GM19328 (cell line): Measurements from ENCODE around the gene NUDCD2.
A peak's percentile ranks its signal among the peaks of the same experiment; 100 is the strongest.
"Not testable (repeated sequence)": the region's sequence is repeated elsewhere in the genome, so short reads cannot be mapped to it uniquely, and the experiment has no call there.

ENCODE experiments used
- ATAC-seq: cut with Tn5 transposase; IDR thresholded peaks from one replicate; pipeline ENCODE4 v1.9.1; 2021; ENCODE audit warnings: mild to moderate bottlenecking, moderate library complexity; ENCODE audit not compliant: unreplicated experiment

Gene NUDCD2

DNA sequence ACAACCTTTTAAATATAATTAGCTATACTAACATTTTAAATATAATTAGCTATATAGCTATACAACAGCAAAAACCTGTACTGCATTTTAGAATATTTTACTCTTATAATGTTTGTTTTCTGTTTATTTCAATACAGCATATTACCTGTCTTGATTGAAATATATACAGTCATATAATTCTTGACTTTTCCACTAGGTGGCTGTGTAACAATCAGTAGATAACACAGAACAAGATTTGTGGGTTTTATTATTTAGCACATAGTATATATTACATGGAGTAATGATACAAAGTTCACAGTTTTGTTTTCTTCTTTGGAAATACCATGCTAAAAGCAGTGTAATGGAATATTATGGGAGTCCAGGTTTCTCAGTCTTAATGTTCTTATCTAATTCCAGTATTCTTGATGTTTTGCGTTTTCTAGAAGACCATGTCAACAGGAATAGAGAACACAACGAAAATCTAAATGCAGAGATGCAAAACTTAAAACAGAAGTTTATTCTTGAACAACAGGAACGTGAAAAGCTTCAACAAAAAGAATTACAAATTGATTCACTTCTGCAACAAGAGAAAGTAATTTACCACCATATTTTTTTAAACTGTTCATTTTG is 13.8 kb upstream of the NUDCD2 start:
- ATAC-seq: no peak

DNA sequence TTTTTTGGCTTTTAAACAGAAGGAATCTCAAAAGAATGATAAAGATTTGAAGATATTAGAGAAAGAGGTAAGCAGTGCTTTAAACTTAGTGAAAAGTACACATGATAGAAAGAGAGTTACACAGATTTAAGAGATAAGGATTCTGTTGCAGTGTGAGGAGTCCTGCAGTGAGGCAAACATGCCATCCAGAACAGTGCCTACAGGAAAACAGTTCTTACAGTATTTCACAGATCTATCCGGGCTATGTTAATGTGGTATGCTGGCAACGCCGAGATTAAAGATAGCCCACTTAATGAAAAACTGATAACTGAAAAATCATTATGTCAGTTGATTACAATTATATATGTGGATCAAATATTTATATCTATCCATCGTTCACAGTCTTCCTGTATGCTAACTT is 7.8 kb upstream of the NUDCD2 start:
- ATAC-seq: no peak

DNA sequence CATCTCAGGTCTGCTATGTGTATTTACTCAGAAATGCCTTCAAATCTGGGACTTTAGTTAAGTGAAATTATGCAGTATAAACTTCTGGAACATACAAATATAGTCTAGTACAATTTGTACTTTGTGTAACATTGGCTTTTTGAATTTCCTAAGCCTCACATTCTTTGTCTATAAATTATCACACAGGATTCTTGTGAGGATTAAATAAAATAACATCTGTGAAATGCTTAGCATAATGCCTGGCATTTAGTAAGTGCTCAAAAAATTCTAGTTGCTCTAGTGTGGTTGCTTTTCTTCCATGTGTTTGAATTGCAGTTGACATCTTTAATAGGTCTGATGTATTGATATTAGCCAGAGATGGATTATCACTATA is 3.1 kb upstream of the NUDCD2 start:
- ATAC-seq: no peak

DNA sequence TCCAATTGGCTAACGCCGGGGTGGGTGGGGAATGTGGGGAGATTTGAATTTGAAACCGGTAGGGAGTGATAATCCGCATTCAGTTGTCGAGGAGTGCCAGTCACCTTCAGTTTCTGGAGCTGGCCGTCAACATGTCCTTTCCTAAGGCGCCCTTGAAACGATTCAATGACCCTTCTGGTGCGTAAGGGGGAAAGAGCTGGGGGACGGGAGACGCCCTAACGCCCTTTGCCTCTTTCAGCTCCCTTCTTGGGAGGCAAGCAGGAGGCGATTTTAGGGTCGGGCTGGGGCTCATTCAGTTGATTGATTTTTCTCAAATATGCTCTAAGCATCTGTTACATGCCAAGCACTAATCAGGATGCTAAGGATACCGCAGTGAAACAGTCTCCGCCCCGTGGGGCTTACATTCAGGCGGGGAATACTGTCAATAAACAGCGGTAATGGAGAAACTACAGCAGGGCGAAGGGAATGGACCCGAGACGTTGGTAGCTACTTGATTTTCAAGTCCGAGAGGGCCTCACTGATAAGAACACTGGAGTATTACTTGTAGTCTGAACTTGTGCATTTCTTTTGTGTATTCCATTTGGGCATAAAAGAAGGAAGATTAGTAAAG is 765 bp upstream of the NUDCD2 start, which contains the start of gene HMMR:
Gene HMMR, plus strand, starts transcription at position 71 of the 610 bp plus-strand sequence. Its CDS starts 61 bp downstream, at position 132.
- ATAC-seq: no peak

DNA sequence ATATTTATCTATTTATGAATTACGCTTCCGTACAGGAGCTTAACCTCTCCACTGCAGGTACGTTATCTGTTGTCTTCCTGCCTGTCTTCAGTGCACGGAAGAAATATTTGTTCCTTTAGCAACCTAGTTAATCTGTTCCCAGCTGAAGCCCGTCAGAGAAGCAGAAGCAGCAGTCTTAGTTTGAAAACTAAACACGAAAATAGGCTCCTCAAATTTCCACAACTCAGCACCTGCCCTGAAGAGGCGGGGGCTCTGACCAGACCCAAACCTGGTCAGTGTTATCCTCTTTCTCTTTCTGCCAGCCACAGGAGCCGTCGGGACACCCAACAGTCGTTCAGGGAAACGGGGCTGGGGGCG is 462 bp downstream of the NUDCD2 start:
- ATAC-seq: peak; percentile 1

DNA sequence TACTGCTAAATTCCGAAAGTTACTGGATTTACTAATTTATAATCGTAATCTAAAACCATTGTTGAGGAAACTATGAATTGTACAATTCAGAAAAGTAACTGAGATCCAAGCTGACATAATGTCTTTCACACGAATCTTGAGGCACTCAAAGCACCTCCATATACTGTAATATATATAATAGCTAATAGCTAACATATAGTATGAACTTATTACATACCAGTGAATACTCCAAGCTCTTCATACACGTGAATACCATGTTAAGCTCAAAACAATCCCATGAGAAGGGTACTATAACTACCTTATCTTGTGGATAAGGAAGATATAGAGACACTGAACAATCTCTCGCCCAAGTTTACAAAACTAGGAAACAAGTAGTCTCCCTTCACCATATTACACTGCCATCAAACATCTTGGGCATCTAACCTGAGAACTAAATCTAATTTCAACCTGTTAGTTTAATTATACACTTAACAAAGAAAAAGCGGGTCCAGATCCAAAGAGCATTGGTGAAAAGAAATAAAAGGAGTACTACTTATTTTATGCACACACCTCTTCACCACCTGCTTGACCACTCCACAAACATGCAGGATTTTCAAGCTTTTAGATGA is 1.0 kb downstream of the NUDCD2 start:
- no peak for ATAC-seq

DNA sequence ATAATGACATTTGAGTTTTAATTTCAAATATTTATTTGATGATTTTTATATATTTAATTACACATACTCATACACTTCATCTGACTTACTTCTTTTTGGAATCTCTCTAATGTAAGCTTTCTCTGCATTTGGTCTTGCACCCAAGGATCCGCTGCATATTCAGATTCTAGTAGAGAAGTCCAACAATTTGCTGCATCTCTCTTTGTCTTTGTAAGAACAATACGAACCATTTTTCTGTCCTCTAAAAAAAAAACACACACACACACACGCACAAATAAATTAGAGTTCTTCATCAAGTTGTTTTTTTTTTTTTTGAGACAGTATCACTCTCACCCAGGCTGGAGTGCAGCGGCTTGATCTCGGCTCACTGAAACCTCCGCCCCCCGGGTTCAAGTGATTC is 3.1 kb downstream of the NUDCD2 start:
- ATAC-seq: no peak

DNA sequence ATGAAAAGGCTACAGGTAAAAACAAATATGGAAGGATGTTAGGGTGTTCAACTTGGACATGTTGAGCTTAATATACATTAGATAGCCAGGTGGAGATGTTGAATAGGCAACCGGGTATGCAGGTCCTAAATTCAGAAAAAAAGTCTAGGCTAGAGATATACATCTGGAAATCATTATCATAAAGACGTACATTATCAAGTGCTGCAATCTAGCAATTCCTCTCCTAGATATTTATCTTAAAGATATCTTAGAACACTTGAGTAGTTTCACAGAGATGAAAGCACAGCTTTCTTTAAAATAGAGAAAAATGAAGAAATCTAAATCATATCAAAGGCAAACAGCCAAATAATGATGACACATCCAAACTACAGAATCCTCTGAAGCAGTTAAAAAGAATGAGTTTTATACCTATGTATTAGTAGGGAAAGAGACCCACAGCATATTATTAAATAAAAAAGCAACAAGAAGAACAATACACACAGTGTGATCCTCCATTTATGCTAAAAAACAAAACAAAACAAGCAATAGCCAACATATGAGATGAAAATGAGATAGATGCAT is 3.8 kb downstream of the NUDCD2 start:
- ATAC-seq: no peak

DNA sequence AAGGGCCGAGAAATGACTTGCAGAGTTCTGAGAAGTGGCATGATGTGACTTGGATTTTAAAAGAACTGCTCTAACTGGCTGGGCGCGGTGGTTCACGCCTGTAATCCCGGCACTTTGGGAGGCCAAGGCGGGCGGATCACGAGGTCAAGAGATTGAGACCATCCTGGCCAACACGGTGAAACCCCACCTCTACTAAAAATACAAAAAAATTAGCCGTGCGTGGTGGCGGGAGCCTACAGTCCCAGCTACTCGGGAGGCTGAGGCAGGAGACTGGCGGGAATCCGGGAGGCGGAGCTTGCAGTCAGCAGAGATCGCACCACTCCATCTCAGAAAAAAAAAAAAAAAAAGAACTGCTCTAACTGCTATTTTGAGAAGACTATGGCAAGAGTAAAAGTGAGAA is 4.5 kb downstream of the NUDCD2 start:
- ATAC-seq: not testable (repeated sequence)

DNA sequence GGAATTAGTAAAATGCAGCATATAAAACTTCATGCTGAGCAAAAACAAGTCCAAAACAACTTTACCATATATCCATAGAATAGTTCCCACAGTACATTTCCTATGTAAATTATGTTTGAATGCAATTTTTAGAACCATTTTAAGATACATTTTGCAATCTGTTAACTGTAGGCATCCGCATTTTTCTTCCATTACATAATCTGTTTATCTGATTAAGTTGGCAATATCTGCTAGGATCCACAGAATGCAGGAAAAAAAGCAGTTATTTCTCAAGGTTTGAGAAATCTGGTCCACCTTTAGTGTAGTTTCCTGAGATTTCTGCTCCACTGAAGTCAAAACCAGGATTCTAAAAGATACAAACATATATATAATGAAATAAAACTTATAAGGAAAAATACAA is 6.2 kb downstream of the NUDCD2 start:
- ATAC-seq: no peak

DNA sequence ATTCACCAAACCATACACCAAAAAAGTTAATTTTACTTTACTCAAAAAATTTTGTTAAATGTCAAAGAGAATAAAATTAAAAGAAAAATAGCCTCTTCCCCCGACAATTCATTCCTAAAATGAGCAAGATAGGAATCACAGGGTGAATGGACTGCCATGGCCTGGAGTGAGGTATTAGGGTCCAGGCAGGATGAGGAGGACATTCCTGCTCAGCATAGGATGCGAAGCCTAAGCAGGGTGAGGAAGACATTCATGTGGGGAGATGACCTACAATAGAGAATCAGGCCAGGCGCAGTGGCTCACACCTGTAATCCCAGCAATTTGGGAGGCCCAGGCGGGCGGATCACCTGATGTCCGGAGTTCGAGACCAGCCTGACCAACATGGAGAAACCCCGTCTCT is 8.4 kb downstream of the NUDCD2 start:
- ATAC-seq: no peak

DNA sequence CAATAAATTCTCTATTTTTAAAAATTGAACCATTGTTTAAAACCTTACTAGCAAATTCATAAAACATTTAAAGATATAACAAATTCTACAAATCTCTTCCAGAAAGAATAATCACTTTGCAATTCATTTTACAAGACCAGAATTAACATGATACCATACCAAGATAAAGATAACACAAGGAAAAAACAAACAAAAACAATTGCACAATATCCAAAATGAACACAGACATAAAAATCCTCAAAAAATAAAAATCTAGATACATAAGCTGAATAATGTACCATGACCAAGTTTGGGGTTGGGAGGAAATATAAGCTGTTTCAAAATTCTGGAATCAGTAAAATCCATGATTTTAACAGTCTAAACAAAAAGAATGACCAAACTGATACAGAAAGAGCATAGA is 11.4 kb downstream of the NUDCD2 start:
- ATAC-seq: no peak

DNA sequence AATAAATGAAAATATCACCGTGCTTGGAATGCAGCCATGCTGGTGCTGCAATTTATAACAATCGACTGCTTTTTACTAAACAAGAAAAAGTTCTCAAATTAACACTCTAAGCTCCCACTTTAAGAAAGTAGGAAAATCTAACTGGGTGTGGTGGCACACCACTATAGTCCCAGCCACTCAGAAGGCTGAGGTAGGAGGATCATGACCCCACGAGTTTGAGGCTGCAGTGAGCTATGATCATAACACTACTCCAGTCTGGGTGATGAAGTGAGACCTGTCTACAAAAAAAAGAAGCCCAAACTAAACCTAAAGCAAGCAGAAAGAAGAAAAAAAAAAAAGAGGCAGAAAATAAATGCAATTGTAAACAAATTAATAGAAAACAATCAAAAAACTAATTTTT is 12.0 kb downstream of the NUDCD2 start:
- ATAC-seq: no peak

DNA sequence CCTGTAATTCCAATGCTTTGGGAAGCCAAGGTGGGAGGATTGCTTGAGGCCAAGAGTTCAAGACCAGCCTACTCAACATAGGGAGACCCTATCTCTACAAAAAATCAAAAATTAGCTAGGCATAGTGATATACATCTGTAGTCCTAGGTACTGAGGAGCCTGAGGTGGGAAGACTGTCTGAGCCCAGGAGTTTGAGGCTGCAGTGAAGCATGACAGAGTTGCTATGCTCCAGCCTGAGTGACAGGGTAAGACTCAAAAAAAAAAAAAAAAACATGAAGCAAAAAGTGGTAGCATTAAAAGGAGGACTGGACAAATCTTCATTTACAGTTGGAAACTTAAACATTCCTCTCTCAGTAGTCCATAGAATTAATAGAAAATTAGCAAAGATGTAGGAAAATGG is 12.7 kb downstream of the NUDCD2 start:
- no peak for ATAC-seq

DNA sequence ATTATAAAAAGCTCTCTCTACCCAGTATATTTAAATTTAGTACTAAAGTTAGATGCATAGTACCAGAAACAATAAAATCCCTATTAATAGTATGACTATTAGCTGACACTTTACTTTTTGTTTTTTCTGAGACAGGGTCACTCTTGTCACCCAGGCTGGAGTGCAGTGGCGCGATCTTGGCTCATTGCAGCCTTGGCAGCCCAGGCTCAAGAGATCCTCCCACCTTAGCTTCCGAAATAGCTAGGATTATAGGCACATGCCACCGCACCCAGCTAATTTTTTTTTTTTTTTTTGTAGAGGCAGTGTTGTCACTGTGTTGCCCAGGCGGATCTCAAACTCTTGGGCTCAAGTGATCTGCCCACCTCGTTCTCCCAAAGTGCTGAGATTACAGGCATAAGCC is 14.6 kb downstream of the NUDCD2 start:
- ATAC-seq: no peak

DNA sequence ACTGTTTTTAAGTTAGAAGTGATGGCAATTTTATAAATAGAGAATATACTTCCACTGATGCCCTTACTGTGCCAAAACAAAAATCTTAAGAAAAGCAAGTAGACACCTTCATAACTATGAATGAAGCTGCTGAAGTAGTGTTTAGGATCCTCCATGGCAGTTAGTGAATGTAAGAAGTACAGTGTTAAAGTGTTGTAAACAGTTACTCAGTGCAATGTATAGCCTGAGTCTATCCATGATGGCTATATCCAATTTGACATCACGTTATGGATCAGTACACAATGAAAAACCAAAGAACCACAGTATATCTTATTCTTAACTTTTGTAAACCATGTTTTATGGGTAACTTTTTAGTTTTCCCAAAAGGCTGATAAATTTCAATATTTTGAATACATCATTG is 15.4 kb downstream of the NUDCD2 start:
- ATAC-seq: no peak

DNA sequence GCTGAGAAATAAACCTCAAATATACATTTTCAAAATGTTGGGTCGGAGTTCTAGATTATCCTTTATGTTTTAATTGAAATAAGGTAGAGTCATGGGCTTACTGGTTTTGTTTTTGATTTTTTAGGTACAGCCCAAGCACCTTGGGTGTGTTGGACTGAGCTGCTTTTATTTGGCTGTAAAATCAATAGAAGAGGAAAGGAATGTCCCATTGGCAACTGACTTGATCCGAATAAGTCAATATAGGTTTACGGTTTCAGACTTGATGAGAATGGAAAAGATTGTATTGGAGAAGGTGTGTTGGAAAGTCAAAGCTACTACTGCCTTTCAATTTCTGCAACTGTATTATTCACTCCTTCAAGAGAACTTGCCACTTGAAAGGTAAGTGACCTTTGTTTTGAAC is 18.9 kb downstream of the NUDCD2 start:
- no peak for ATAC-seq

DNA sequence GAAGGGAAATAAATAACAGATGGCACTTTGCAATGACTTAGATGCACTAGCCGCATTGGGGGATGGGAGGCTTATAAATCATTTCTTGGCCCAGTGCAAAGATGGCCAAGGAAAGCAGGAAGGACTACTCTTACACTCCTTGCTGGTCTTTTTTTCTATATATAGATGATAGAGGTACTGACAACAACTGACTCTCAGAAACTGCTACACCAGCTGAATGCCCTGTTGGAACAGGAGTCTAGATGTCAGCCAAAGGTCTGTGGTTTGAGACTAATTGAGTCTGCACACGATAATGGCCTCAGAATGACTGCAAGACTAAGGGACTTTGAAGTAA is 20.8 kb downstream of the NUDCD2 start:
- no peak for ATAC-seq

DNA sequence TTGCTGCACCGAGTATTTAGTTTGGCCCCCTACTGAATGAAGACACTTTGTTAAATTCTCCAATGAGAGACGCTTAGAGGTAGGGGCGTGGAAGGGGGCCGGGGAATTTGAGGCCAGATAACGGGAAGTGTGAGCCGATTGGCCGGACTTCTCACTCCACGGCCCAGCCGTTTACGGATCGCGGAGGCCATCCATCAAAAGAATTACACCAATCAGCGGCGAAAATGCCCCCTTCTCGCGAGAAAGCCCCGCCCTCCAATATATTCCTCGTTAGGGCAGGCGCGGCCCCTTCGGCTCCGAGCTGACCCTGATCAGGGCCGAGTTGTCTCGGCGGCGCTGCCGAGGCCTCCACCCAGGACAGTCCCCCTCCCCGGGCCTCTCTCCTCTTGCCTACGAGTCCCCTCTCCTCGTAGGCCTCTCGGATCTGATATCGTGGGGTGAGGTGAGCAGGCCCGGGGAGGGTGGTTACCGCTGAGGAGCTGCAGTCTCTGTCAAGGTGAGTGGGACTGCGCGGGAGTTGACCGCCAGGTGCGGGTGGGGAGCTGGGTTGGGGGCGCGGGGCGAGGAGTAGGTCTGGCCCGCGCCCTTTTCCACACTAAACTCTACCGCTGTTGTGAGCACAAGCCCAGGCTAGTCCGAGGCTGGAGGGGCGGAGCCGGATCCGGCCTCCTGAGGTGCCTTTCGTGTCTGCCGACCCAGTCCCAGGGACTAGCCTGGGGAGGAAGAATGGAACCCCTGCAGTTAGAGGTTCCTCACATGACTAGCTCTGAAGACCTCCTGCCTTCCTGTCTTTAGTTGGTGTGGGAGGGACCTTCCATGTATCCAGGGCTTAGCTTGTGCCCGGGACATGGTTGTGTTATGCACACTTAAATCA is 22.4 kb downstream of the NUDCD2 start, which contains the start of gene CCNG1:
Gene CCNG1, plus strand, starts transcription at position 287 of the 874 bp plus-strand sequence. CDS start 1,662 bp downstream, outside the sequence.
- ATAC-seq: peak; percentile 96

DNA sequence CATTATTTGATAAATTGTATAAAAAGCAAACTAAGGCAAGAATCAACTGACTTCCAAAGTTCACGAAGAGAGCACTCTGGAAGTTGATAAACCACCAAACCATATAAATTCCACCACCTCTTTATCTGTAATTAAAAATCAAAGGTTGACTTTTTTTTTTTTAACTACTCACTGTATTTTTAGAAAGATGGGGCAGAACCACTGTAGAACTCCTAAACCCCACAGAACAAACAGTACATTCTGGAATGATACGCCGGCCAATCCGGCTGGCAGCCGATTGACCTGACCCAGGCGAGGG is 22.9 kb downstream of the NUDCD2 start:
- ATAC-seq: no peak

DNA sequence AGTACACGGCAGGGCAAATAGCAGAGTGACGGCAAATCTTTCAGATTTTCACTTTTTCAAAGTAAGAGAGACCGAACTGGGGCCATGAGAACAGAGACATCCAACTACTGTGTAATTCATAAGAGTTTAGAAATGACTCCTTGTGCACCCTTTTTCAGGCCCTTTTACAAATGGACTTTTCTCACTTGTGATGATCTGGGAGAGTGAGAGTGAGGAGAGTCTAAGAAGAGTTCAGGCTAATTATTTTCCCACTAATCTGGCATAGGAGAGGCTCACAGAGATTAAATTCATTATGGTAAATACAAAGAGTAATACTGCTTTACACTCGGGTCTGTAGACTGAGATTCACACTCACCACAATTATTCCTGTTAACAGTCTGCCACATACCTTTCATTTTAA is 23.4 kb downstream of the NUDCD2 start:
- no peak for ATAC-seq

DNA sequence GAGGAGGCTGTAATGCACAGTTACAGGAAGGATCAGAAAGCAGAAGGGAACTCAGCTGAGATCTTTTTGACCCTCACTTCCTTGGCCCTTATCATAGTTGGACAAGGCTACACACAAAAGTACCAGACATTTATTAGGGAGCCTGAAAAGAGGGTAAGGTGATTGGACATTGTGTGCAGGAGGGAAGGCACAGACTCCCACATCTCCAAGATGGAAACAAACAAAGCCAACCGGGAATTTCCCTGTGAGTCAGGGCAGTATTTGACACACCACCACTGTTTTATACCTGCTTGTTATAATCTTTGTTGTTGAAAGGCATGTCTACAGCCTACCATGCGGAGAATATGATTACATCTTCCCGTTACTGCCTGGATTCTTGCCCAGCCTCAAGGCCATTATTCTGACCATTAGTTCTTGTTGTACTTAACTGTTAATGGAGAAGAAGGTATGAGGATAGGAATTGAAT is 25.5 kb downstream of the NUDCD2 start:
- no peak for ATAC-seq
